GM19397 (cell line): Measurements from ENCODE around the gene APP.
A peak's percentile ranks its signal among the peaks of the same experiment; 100 is the strongest.

Experiments used
- ATAC-seq: cut with Tn5 transposase; IDR thresholded peaks from one replicate; pipeline ENCODE4 v1.9.1; 2021; ENCODE audit warnings: mild to moderate bottlenecking, moderate library complexity; ENCODE audit not compliant: unreplicated experiment

The APP gene

GRCh38 chr21:25884311-25884710, 286.3 kb downstream of the APP start:
- no peak for ATAC-seq

DNA sequence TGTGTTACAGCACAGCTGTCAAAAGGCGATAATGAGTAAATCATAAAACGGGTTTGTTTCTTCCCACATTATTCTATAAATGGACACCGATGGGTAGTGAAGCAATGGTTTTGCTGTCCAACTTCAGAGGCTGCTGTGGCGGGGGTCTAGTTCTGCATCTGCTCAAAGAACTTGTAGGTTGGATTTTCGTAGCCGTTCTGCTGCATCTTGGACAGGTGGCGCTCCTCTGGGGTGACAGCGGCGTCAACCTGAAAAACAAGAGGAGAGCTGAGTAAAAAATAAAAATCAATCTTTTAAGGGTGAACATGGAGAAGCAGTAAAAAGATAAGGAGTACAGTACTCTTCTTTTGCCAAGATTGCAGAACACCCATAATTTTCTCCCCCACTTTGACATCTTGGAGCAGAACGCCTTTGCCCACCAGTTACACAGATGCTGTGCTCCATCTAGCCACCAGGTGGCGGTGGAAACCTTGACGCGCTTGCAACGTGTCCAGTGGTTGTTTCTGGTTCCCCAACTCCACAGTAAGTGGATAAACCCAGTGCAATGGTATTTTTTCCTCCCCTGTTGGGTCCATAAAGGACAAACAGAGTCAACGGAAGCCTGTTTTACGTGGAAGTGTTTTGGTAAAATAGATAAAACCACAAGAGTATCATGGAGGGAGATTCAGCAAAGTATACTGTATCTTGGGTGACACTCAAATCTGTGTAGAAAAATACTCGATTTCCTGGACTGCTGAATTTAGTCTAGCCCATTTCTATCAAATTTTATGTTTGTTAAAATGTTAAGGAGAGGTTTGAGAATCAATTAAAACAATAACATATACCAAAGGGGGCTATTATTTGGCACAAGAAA, 288.8 kb downstream of the APP start:
- peak; percentile 88 for ATAC-seq

- ATAC-seq: no peak
Observed at GRCh38 chr21:25879203-25879602, 291.4 kb downstream of the APP start.

DNA sequence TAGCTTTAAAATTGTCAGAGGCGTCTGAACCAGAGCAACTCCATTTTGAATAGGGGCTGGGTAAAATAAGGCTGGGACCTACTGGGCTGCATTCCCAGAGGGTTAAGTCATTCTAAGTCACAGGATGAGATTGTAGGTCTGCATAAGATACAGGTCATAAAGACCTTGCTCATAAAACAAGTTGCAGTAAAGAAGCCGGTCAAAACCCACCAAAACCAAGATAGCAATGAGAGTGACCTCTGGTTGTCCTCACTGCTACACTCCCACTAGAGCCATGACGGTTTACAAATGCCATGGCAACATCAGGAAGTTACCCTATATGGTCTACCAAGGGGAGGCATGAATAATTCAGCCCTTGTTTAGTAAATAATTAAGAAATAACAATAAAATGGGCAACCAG, 292.2 kb downstream of the APP start:
- ATAC-seq: no peak

DNA sequence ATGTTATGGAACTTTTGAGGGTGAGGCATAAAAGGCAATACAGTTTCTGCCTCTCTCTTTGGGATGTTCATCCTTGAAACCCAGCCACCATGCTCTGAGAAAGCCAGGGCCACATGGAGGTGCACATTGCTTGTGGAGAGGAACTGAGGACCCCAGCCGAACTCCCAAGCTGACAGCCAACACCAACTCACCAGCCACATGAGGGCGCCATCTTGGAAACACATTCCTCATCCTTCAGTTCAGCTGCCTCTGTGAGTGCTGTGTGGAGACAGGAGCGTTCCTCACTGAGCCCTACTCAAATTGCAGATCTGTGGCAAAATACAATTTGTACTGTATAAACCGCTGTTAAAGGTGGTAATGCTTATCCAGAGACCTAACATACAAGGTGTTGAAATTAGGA, 298.3 kb downstream of the APP start:
- ATAC-seq: no peak

DNA sequence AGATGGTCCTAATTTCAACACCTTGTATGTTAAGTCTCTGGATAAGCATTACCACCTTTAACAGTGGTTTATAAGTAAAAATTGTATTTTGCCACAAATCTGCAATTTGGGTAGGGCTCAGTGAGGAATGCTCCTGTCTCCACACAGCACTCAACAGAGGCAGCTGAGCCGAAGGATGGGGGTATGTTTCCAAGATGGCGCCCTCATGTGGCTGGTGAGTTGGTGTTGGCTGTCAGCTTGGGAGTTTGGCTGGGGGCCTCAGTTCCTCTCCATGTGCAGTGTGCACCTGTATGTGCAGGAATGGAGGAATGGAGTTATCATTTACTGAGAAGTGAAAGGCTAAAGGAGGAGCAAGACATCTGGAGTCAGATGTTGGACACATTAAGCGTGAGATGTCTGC, 299.0 kb downstream of the APP start:
- no peak for ATAC-seq

DNA sequence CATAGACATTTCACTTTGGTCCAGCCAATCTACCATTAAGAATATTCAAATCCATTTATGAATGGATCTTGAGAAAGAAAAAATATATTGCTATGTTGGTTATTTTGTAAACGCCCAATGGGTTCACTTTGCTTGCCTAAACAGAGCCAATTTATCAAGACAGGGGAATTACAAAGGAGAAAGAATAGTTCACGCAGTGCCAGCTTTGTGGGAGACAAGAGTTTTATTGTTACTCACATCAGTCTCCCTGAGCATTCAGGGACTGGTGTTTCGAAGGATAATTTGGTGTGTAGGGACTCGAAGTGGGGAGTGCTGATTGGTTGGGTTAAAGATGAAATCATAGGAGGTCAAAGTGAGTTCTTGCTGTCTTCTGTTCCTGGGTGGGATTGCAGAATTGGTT, 300.5 kb downstream of the APP start:
- ATAC-seq: no peak

GRCh38 chr21:25867061-25867460, 303.5 kb downstream of the APP start:
- no peak for ATAC-seq

- no peak for ATAC-seq
Observed at GRCh38 chr21:25863747-25864146, 306.8 kb downstream of the APP start.

DNA sequence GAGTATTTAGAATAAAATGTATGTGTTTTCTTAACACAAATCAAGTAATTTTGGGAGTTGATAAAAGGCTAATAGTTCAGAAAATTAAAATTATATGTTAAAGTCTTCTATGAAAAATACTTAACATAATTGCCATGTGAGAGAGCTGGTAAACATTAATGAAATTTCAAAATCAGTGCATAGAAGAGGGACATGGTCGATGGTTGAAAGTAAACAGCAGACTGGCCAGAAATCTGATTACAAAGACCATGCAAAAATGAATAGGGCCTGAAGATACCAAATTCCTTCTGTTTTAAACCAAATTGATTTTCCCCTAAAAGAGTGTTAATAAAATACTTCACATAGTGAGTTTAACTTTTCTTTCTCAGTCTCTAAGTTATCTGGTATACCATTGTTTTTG, 307.5 kb downstream of the APP start:
- ATAC-seq: no peak

- ATAC-seq: no peak
Observed at GRCh38 chr21:25862596-25862995, 308.0 kb downstream of the APP start.

DNA sequence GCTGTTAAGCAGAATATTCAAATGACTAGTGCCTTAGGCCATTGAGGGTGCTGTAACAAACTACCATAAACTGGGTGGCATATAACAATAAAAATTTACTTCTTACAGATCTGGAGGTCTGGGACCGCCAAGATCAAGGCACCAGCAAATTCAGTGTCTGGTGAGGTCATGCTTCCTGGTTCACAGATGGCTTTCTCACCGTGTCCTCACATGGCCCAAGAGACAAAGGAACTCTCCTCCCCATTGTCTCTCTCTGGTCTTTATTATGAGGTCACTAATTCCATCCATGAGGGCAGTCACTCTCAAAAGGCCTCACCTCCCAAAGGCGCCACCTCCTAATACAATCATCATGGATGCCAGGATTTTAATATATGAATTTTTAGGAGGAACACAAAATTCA, 308.5 kb downstream of the APP start:
- ATAC-seq: no peak

GRCh38 chr21:25859235-25859929, 311.2 kb downstream of the APP start:
- ATAC-seq: no peak

- no peak for ATAC-seq
Observed at GRCh38 chr21:25858325-25858724, 312.2 kb downstream of the APP start.

DNA sequence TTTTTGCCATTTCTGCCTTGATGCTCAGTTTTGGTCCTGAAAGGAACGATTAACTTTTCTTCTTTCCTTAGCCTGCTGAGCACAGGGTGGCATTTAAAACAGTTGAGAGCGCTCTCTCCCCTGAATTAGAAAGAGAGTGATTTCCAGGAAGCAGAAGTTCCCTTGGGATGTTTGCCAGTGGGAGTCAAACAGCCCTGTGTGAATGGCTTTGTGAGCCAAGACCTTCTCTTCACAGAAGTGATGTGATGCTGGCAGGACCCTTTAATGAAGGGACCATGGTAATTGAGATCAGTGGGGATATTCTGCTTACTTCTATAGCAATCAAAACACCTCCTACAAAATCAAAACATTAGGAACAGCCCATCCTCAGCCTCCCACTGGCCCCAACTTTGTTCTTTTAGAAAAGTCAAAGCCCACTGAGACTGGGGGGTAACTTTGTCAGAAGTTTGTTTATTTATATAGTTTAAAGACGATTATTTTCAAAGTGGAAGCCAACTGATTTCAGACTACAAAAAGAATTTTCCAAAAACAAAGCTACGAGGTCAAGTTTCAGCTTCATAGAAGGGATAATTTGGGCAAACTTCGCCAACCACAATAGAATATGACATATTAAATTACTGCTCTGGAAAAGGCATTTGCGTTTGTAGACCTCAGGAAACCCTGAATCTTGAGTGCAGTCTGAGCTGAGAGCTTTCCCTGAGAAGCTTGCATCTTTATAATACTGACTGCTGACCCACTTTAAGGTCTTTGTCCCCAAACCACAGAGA, 313.1 kb downstream of the APP start:
- no peak for ATAC-seq

DNA sequence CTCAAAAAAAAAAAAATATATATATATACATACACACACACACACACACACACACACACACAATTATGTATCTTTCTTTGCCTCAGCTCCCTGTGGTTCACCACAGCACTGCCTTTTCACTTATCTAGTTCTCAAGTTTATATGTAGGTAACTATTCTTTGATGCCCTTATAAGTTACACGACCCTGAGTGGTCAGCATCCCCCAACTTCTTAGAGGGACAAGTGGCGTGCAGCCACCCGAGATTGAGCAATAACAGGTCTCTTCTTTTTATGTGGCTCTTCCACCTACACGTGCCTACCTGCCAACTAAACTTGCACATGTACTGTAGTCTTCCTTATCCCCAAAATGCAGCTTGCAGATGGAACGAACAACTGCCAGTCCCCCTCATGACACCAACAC, 315.0 kb downstream of the APP start:
- no peak for ATAC-seq

DNA sequence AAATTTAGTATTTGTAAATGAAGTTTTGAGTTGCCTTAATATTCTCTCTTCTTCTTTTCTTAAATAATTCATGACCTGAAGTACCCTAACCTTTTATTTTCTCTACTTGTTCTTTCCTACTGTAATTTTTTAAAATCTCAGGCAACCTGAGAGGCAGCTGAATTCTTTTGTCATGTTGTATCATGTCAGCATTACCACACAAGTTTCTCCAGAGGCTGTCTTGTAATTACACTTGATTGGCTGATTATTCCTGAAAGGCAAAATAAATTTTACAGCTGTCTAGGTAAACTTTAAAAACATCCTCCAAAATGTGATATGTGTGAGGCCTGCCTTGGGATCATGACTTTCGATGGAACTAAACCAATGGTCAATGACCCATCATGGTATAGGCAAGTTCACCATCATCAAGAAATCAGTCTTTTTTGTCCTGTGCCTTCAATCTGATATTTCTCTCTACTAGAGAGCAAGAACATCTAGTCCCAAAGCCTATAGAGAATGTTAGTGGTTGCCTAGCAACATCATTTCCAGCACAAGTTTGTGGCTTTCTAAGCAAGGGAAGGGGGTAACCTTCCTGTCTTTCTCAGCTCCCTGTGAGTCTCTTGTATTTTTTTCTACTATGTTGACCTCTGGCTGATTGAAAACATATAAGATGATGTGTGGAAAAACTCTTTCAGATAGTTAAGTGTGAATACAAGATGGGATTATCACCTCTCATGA, 320.3 kb downstream of the APP start:
- no peak for ATAC-seq

GRCh38 chr21:25848309-25848708, 322.3 kb downstream of the APP start:
- no peak for ATAC-seq

GRCh38 chr21:25845729-25846256, 324.8 kb downstream of the APP start:
- ATAC-seq: no peak

- ATAC-seq: no peak
Observed at GRCh38 chr21:25842925-25843324, 327.6 kb downstream of the APP start.

GRCh38 chr21:25838809-25839208, 331.8 kb downstream of the APP start:
- ATAC-seq: no peak
